GM23338 (cell line): ENCODE measurements around the gene ACYP1. TPM values are rescaled to one million over a fixed set of nuclear protein-coding genes. Genes with fewer than 3 reads are reported as not detected.

Experiments used
- ATAC-seq: fragments of 200-7000 bp; cut with Tn5 transposase; 3 replicates; pipeline ENCODE4 v1.9.1; 2020
- DNase-seq: peaks from one replicate; pipeline ENCODE4 v3.0.0-alpha.2; 2015; ENCODE audit warnings: low spot score
- H2AFZ ChIP-seq: fragments of 200-600 bp; sonication (generic); 2 replicates; pipeline ENCODE4 v1.8.0; 2016; ENCODE audit warnings: antibody characterized with exemption, mild to moderate bottlenecking, moderate library complexity
- H3F3A ChIP-seq: fragments of 200-600 bp; sonication (generic); replicated peaks from 2 replicates; pipeline ENCODE4 v1.8.0; 2017; ENCODE audit warnings: antibody characterized with exemption, mixed run types, low read depth
- H3K27ac ChIP-seq: fragments of 200-600 bp; sonication (generic); 2 replicates; pipeline ENCODE4 v1.6.1; 2016; ENCODE audit warnings: low read depth
- H3K27me3 ChIP-seq: fragments of 200-600 bp; sonication (generic); 2 replicates; pipeline ENCODE4 v1.8.0; 2016; ENCODE audit warnings: mild to moderate bottlenecking, mixed run types, moderate library complexity; ENCODE audit not compliant: insufficient read depth
- H3K36me3 ChIP-seq: fragments of 200-600 bp; sonication (generic); 2 replicates; pipeline ENCODE4 v1.8.0; 2016; ENCODE audit warnings: mild to moderate bottlenecking; ENCODE audit not compliant: insufficient read depth
- H3K4me1 ChIP-seq: fragments of 200-600 bp; sonication (generic); 2 replicates; pipeline ENCODE4 v1.8.0; 2016; ENCODE audit warnings: mild to moderate bottlenecking, moderate library complexity; ENCODE audit not compliant: insufficient read depth
- H3K4me2 ChIP-seq: fragments of 200-600 bp; sonication (generic); 2 replicates; pipeline ENCODE4 v1.7.1; 2017; ENCODE audit warnings: mixed run types
- H3K4me3 ChIP-seq: fragments of 200-600 bp; sonication (generic); 2 replicates; pipeline ENCODE4 v1.6.1; 2016; ENCODE audit warnings: mixed run types
- H3K79me2 ChIP-seq: fragments of 200-600 bp; sonication (generic); replicated peaks from 2 replicates; pipeline ENCODE4 v1.8.0; 2017; ENCODE audit warnings: mild to moderate bottlenecking; ENCODE audit not compliant: insufficient read depth
- H3K9me2 ChIP-seq: fragments of 200-600 bp; sonication (generic); 2 replicates; pipeline ENCODE4 v1.8.0; 2017; ENCODE audit not compliant: insufficient read depth
- H4K20me1 ChIP-seq: fragments of 200-600 bp; sonication (generic); replicated peaks from 2 replicates; pipeline ENCODE4 v1.8.0; 2017; ENCODE audit warnings: mild to moderate bottlenecking; ENCODE audit not compliant: insufficient read depth
- H3K27ac Mint-ChIP-seq: 2 replicates; pipeline ENCODE4 v1.8.0; 2020; ENCODE audit warnings: inconsistent platforms, mild to moderate bottlenecking, moderate library complexity, mixed read lengths
- H3K27me3 Mint-ChIP-seq: 3 replicates; pipeline ENCODE4 v1.8.0; 2022; ENCODE audit warnings: low read depth, mild to moderate bottlenecking, moderate library complexity, mixed read lengths, inconsistent platforms; ENCODE audit not compliant: insufficient read depth, poor library complexity
- H3K36me3 Mint-ChIP-seq: 3 replicates; pipeline ENCODE4 v1.8.0; 2021; ENCODE audit warnings: low read depth, mild to moderate bottlenecking, inconsistent platforms, moderate library complexity, mixed read lengths
- H3K4me1 Mint-ChIP-seq: 3 replicates; pipeline ENCODE4 v1.8.0; 2020; ENCODE audit warnings: mild to moderate bottlenecking, inconsistent platforms, mixed read lengths
- H3K4me3 Mint-ChIP-seq: 3 replicates; pipeline ENCODE4 v1.8.0; 2021; ENCODE audit warnings: moderate library complexity, mild to moderate bottlenecking, inconsistent platforms, mixed read lengths
- H3K9me3 Mint-ChIP-seq: 3 replicates; pipeline ENCODE4 v1.8.0; 2020; ENCODE audit warnings: moderate library complexity, mild to moderate bottlenecking, inconsistent platforms, mixed read lengths
- EZH2 ChIP-seq: fragments of 200-600 bp; sonication (generic); IDR thresholded peaks from one replicate; pipeline ENCODE4 v1.8.0; 2017; ENCODE audit warnings: antibody characterized with exemption, mild to moderate bottlenecking, low read depth; ENCODE audit not compliant: unreplicated experiment
- EZH2phosphoT487 ChIP-seq: fragments of 200-600 bp; sonication (generic); IDR thresholded peaks from one replicate; pipeline ENCODE4 v1.8.1; 2018; ENCODE audit warnings: antibody characterized with exemption; ENCODE audit not compliant: unreplicated experiment
- JUNB ChIP-seq: IDR thresholded peaks from one replicate; pipeline ENCODE4 v1.6.1; 2016; ENCODE audit warnings: antibody characterized with exemption; ENCODE audit not compliant: unreplicated experiment
- NANOG ChIP-seq: IDR thresholded peaks from 2 replicates; pipeline ENCODE4 v1.6.1; 2016; ENCODE audit warnings: antibody characterized with exemption, borderline replicate concordance
- POLR2AphosphoS5 ChIP-seq: IDR thresholded peaks from 2 replicates; pipeline ENCODE4 v1.6.1; 2016; ENCODE audit warnings: antibody characterized with exemption, low read depth
- ZNF114 ChIP-seq: fragments of 250-450 bp; sonication (Bioruptor Pico); IDR thresholded peaks from 2 replicates; pipeline ENCODE4 v1.5.0; 2020; ENCODE audit warnings: mild to moderate bottlenecking, moderate library complexity
- ZNF331 ChIP-seq: fragments of 250-450 bp; sonication (Bioruptor Pico); IDR thresholded peaks from 2 replicates; pipeline ENCODE4 v1.5.0; 2020; ENCODE audit warnings: low read depth, mild to moderate bottlenecking, moderate library complexity
- polyA plus RNA-seq: library from polyadenylated mRNA; unstranded; fragments of >200 nt; fragmentation: Nextera tagmentation; extraction: Ambion mirVana; gene quantifications from 2 replicates; pipeline ENCODE4 v1.2.1, GENCODE V29; 2016
- total RNA-seq: library from RNA; depleted of rRNA; stranded (reverse); fragments of >200 nt; shearing (Covaris generic); gene quantifications from 2 replicates; pipeline ENCODE4 v1.2.3, GENCODE V29; 2014
- TF ChIP-seq, protein P1 (sequence below), 2 experiments: fragments of 200-600 bp in 1 of 2; sonication (generic) in 1 of 2; conservative IDR thresholded peaks; 2 replicates each; pipeline versions ENCODE4 v1.5.1 to v1.6.1; 2016 to 2017; ENCODE audit warnings: antibody characterized with exemption in 2 of 2, low read depth in 2 of 2, mild to moderate bottlenecking in 2 of 2, moderate library complexity in 1 of 2
- TF ChIP-seq, protein P2 (sequence below): IDR thresholded peaks from 2 replicates; pipeline ENCODE4 v1.6.1; 2016; ENCODE audit warnings: antibody characterized with exemption
- TF ChIP-seq, protein P3 (sequence below): IDR thresholded peaks from one replicate; pipeline ENCODE4 v1.6.1; 2018; ENCODE audit warnings: antibody characterized with exemption; ENCODE audit not compliant: unreplicated experiment

Gene ACYP1
- total and polyA plus RNA-seq, 2 experiments from 2014 or later = 18.4 to 104 TPM

GRCh38 chr14:75069121-75069810 lies 5.4 kb upstream of the ACYP1 start, which contains the start of gene ZC2HC1C:
ZC2HC1C (plus strand) TSS chr14:75069641; CDS start chr14:75070574, 933 bp downstream.
- H3K4me3 Mint-ChIP-seq = no peak within 1 kb of the TSS; the same call in 2 of the 3 replicates
- peak within 1 kb of the TSS; percentile 90 for H2AFZ ChIP-seq
- peak; percentile 91 for ATAC-seq

GRCh38 chr14:75068294-75069120 lies 4.7 kb upstream of the ACYP1 start:
- Mint-ChIP-seq H3K36me3 (no peaks in the 10 kb centered on the region), H3K27ac (no peak overlapping the region), H3K4me1 (peaks cover 10% of the 10 kb centered on the region; the same call in 2 of the 3 replicates), H3K4me3 (no peak overlapping the region), H3K9me3 (no peaks in the 10 kb centered on the region), H3K27me3 (peaks cover 4% of the 10 kb centered on the region)
- peak overlapping the region; percentile 89 for H3K4me2 ChIP-seq
- peak overlapping the region; percentile 67; the same call in 1 of the 2 replicates for H2AFZ ChIP-seq
- peak overlapping the region; percentile 78 for H3K27ac ChIP-seq
- peaks cover 12% of the 10 kb centered on the region for H3F3A ChIP-seq
- H3K4me1 ChIP-seq = peaks cover 7% of the 10 kb centered on the region; the same call in 1 of the 2 replicates
- peak overlapping the region; percentile 61 for H3K4me3 ChIP-seq
- peak; percentile 40 for DNase-seq
- no peaks in the 10 kb centered on the region for H3K27me3 ChIP-seq
- H3K36me3 ChIP-seq = no peaks in the 10 kb centered on the region
- no peaks in the 10 kb centered on the region; the same call in 1 of the 2 replicates for H4K20me1 ChIP-seq
- peaks cover 20% of the 10 kb centered on the region for H3K79me2 ChIP-seq
- no peak for ATAC-seq
- H3K9me2 ChIP-seq = no peaks in the 10 kb centered on the region
- TF ChIP-seq, protein P1, sequence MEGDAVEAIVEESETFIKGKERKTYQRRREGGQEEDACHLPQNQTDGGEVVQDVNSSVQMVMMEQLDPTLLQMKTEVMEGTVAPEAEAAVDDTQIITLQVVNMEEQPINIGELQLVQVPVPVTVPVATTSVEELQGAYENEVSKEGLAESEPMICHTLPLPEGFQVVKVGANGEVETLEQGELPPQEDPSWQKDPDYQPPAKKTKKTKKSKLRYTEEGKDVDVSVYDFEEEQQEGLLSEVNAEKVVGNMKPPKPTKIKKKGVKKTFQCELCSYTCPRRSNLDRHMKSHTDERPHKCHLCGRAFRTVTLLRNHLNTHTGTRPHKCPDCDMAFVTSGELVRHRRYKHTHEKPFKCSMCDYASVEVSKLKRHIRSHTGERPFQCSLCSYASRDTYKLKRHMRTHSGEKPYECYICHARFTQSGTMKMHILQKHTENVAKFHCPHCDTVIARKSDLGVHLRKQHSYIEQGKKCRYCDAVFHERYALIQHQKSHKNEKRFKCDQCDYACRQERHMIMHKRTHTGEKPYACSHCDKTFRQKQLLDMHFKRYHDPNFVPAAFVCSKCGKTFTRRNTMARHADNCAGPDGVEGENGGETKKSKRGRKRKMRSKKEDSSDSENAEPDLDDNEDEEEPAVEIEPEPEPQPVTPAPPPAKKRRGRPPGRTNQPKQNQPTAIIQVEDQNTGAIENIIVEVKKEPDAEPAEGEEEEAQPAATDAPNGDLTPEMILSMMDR (conservative IDR thresholded peaks at IDR 0.05; ENCODE audit: low read depth in 2 of 2) = no peak
- TF ChIP-seq NANOG (no peak), EZH2 (no peak), EZH2phosphoT487 (no peak), POLR2AphosphoS5 (no peak), ZNF114 (no peak), ZNF331 (CRISPR knock-in tag) (no peak)
- TF ChIP-seq, protein P2, sequence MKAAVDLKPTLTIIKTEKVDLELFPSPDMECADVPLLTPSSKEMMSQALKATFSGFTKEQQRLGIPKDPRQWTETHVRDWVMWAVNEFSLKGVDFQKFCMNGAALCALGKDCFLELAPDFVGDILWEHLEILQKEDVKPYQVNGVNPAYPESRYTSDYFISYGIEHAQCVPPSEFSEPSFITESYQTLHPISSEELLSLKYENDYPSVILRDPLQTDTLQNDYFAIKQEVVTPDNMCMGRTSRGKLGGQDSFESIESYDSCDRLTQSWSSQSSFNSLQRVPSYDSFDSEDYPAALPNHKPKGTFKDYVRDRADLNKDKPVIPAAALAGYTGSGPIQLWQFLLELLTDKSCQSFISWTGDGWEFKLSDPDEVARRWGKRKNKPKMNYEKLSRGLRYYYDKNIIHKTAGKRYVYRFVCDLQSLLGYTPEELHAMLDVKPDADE = no peak

More at GRCh38 chr14:75069121-75069810, 5.4 kb upstream of the ACYP1 start, which contains the start of gene ZC2HC1C:
- peaks cover 12% of the 10 kb centered on the region for H3F3A ChIP-seq
- peaks cover 20% of the 10 kb centered on the region for H3K79me2 ChIP-seq
- H4K20me1 ChIP-seq = no peaks in the 10 kb centered on the region; the same call in 1 of the 2 replicates
- H3K36me3 ChIP-seq = no peaks in the 10 kb centered on the region
- Mint-ChIP-seq H3K27ac (peak within 1 kb of the TSS; percentile 91), H3K4me1 (peaks cover 7% of the 10 kb centered on the region; the same call in 2 of the 3 replicates), H3K36me3 (no peaks in the 10 kb centered on the region), H3K9me3 (no peaks in the 10 kb centered on the region), H3K27me3 (peaks cover 2% of the 10 kb centered on the region)
- no peaks in the 10 kb centered on the region for H3K27me3 ChIP-seq
- DNase-seq = peak; percentile 97
- H3K4me2 ChIP-seq = peak within 1 kb of the TSS; percentile 89
- TF ChIP-seq ZNF331 (CRISPR knock-in tag) (no peak), JUNB (no peak), POLR2AphosphoS5 (peak; percentile 85)
- TF ChIP-seq, protein P3, sequence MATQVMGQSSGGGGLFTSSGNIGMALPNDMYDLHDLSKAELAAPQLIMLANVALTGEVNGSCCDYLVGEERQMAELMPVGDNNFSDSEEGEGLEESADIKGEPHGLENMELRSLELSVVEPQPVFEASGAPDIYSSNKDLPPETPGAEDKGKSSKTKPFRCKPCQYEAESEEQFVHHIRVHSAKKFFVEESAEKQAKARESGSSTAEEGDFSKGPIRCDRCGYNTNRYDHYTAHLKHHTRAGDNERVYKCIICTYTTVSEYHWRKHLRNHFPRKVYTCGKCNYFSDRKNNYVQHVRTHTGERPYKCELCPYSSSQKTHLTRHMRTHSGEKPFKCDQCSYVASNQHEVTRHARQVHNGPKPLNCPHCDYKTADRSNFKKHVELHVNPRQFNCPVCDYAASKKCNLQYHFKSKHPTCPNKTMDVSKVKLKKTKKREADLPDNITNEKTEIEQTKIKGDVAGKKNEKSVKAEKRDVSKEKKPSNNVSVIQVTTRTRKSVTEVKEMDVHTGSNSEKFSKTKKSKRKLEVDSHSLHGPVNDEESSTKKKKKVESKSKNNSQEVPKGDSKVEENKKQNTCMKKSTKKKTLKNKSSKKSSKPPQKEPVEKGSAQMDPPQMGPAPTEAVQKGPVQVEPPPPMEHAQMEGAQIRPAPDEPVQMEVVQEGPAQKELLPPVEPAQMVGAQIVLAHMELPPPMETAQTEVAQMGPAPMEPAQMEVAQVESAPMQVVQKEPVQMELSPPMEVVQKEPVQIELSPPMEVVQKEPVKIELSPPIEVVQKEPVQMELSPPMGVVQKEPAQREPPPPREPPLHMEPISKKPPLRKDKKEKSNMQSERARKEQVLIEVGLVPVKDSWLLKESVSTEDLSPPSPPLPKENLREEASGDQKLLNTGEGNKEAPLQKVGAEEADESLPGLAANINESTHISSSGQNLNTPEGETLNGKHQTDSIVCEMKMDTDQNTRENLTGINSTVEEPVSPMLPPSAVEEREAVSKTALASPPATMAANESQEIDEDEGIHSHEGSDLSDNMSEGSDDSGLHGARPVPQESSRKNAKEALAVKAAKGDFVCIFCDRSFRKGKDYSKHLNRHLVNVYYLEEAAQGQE = peak; percentile 16
- H3K9me2 ChIP-seq = no peaks in the 10 kb centered on the region
- H3K4me3 ChIP-seq = peak within 1 kb of the TSS; percentile 61
- H3K27ac ChIP-seq = peak within 1 kb of the TSS; percentile 78
- H3K4me1 ChIP-seq = peaks cover 7% of the 10 kb centered on the region; the same call in 1 of the 2 replicates
